Measurements from ENCODE around the gene CREB5. TPM values are rescaled to one million over a fixed set of nuclear protein-coding genes. Genes with fewer than 3 reads are reported as not detected.

Gene CREB5
- total RNA-seq, 4 donors from 2014 or later: 16.8 to 22.4 (median 20.9) TPM

DNA sequence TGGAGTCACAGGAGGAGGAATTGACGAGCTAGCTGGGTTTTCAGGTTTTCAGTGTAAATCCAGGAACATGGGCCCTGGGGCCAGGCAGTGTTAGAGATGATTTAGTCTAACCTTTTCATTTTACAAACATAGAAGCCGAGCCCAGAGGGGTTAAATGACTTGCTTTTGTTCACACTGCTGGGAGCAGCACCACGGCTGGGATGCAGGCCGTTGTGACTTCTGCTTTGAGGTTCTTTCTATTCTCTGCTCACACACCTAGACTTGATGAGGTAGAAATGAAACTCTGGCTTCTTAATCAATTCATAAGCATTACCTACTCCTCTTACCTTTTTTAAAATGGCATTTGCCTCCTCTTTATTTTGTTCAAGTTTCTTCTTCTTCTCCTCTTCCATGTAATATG lies 36.4 kb downstream of the CREB5 start:
- no peaks in the 10 kb centered on the region for H3K36me3 ChIP-seq
- no peaks in the 10 kb centered on the region for H3K4me1 ChIP-seq
- H3K27ac ChIP-seq: no peak overlapping the region
- no peak overlapping the region for H3K4me3 ChIP-seq
- no peaks in the 10 kb centered on the region for H3K9me3 ChIP-seq
- 69 to 80% methylated on average over 4 of the region's 4 CpGs for WGBS, 2 donors
- no peak for TF ChIP-seq POLR2A (IDR thresholded peaks at IDR 0.05)
- TF ChIP-seq EP300 (IDR thresholded peaks at IDR 0.05): no peak
- TF ChIP-seq, protein P1, sequence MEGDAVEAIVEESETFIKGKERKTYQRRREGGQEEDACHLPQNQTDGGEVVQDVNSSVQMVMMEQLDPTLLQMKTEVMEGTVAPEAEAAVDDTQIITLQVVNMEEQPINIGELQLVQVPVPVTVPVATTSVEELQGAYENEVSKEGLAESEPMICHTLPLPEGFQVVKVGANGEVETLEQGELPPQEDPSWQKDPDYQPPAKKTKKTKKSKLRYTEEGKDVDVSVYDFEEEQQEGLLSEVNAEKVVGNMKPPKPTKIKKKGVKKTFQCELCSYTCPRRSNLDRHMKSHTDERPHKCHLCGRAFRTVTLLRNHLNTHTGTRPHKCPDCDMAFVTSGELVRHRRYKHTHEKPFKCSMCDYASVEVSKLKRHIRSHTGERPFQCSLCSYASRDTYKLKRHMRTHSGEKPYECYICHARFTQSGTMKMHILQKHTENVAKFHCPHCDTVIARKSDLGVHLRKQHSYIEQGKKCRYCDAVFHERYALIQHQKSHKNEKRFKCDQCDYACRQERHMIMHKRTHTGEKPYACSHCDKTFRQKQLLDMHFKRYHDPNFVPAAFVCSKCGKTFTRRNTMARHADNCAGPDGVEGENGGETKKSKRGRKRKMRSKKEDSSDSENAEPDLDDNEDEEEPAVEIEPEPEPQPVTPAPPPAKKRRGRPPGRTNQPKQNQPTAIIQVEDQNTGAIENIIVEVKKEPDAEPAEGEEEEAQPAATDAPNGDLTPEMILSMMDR (IDR thresholded peaks at IDR 0.05): no peak
- no peaks in the 10 kb centered on the region for H3K27me3 ChIP-seq
- no peak for DNase-seq (ENCODE audit: low spot score in 2 of 2)

DNA sequence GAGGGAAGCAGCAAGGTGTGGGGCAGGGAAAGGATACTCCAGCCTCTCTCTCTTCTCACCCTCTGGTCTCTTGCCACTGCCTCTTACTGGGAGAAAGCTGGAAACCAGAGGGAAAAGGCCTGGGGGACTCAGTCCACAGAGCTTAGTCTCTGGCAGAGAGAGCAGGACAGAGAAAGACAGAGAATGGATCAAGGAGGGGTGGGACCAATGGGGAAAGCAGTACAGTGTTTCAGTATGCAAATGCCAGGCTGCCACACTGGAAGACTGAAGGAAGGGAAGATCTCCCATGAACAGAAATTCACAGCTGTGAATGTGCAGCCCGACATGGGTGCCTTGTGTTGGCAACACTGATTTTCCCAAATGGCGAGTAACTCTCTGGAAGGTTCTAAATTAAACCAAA lies 40.4 kb downstream of the CREB5 start:
- TF ChIP-seq, protein P1 (IDR thresholded peaks at IDR 0.05): no peak
- TF ChIP-seq EP300 (IDR thresholded peaks at IDR 0.05): no peak
- TF ChIP-seq POLR2A (IDR thresholded peaks at IDR 0.05): no peak
- WGBS, 2 donors: 94 to 97% methylated on average over 2 of the region's 2 CpGs
- H3K4me3 ChIP-seq: no peak overlapping the region
- H3K36me3 ChIP-seq: no peaks in the 10 kb centered on the region
- H3K27me3 ChIP-seq: no peaks in the 10 kb centered on the region
- no peaks in the 10 kb centered on the region for H3K9me3 ChIP-seq
- H3K4me1 ChIP-seq: no peaks in the 10 kb centered on the region
- no peak overlapping the region for H3K27ac ChIP-seq
- DNase-seq (ENCODE audit: low spot score in 2 of 2): no peak

GRCh38 chr7:28455486-28455885 lies 43.2 kb downstream of the CREB5 start:
- H3K4me1 ChIP-seq: no peaks in the 10 kb centered on the region
- no peaks in the 10 kb centered on the region for H3K27me3 ChIP-seq
- 86 to 97% methylated on average over 5 of the region's 5 CpGs for WGBS, 2 donors
- H3K27ac ChIP-seq: no peak overlapping the region
- H3K4me3 ChIP-seq: no peak overlapping the region
- H3K9me3 ChIP-seq: no peaks in the 10 kb centered on the region
- TF ChIP-seq POLR2A (IDR thresholded peaks at IDR 0.05) (no peak), EP300 (IDR thresholded peaks at IDR 0.05) (no peak)
- TF ChIP-seq, protein P1 (IDR thresholded peaks at IDR 0.05): no peak
- H3K36me3 ChIP-seq: no peaks in the 10 kb centered on the region
- DNase-seq (ENCODE audit: low spot score in 2 of 2): no peak

GRCh38 chr7:28456044-28456443 lies 43.7 kb downstream of the CREB5 start:
- no peak for DNase-seq (ENCODE audit: low spot score in 2 of 2)
- H3K4me3 ChIP-seq: no peak overlapping the region

GRCh38 chr7:28458732-28459131 lies 46.4 kb downstream of the CREB5 start:
- no peak for TF ChIP-seq EP300 (IDR thresholded peaks at IDR 0.05)
- no peak for TF ChIP-seq POLR2A (IDR thresholded peaks at IDR 0.05)
- TF ChIP-seq, protein P1 (IDR thresholded peaks at IDR 0.05): no peak
- no peak for DNase-seq (ENCODE audit: low spot score in 2 of 2)
- H3K36me3 ChIP-seq: no peaks in the 10 kb centered on the region
- H3K27ac ChIP-seq: no peak overlapping the region
- no peak overlapping the region for H3K4me3 ChIP-seq
- H3K4me1 ChIP-seq: no peaks in the 10 kb centered on the region
- H3K27me3 ChIP-seq: no peaks in the 10 kb centered on the region
- 65 to 71% methylated on average over 8 of the region's 8 CpGs for WGBS, 2 donors
- H3K9me3 ChIP-seq: no peaks in the 10 kb centered on the region

More at GRCh38 chr7:28456044-28456443, 43.7 kb downstream of the CREB5 start:
- Histone ChIP-seq H3K4me1 (no peaks in the 10 kb centered on the region), H3K9me3 (no peaks in the 10 kb centered on the region), H3K27ac (no peak overlapping the region), H3K36me3 (no peaks in the 10 kb centered on the region), H3K27me3 (no peaks in the 10 kb centered on the region)
- 16 to 24% methylated on average over 1 of the region's 1 CpG for WGBS, 2 donors
- TF ChIP-seq POLR2A (IDR thresholded peaks at IDR 0.05): no peak
- TF ChIP-seq EP300 (IDR thresholded peaks at IDR 0.05): no peak
- TF ChIP-seq, protein P1 (IDR thresholded peaks at IDR 0.05): no peak
